ENCODE measurements around the gene LRPPRC.

LRPPRC gene

DNA sequence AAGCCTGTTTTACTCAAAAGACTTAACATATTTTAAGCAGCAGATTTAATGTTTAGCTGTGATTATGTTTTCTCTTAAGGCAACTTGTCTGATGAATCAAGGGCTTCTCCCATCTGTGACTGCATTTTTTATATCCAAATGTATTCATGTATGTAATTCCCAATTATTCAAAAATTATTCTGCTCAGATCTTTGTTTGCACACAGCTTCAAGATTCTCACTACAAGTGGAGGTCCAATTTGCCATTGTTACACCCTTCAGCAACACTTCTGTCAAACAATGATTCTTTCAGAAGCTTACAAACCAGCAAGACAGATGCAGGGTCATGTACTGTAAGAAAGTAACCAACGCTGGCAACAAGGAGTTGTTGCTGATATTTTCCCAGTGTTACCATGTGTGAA, 5.9 kb upstream of the LRPPRC start:
- no peaks in the 10 kb centered on the region for H3K79me2 ChIP-seq
- TF ChIP-seq, protein P1, sequence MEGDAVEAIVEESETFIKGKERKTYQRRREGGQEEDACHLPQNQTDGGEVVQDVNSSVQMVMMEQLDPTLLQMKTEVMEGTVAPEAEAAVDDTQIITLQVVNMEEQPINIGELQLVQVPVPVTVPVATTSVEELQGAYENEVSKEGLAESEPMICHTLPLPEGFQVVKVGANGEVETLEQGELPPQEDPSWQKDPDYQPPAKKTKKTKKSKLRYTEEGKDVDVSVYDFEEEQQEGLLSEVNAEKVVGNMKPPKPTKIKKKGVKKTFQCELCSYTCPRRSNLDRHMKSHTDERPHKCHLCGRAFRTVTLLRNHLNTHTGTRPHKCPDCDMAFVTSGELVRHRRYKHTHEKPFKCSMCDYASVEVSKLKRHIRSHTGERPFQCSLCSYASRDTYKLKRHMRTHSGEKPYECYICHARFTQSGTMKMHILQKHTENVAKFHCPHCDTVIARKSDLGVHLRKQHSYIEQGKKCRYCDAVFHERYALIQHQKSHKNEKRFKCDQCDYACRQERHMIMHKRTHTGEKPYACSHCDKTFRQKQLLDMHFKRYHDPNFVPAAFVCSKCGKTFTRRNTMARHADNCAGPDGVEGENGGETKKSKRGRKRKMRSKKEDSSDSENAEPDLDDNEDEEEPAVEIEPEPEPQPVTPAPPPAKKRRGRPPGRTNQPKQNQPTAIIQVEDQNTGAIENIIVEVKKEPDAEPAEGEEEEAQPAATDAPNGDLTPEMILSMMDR (IDR thresholded peaks at IDR 0.05) = no peak

DNA sequence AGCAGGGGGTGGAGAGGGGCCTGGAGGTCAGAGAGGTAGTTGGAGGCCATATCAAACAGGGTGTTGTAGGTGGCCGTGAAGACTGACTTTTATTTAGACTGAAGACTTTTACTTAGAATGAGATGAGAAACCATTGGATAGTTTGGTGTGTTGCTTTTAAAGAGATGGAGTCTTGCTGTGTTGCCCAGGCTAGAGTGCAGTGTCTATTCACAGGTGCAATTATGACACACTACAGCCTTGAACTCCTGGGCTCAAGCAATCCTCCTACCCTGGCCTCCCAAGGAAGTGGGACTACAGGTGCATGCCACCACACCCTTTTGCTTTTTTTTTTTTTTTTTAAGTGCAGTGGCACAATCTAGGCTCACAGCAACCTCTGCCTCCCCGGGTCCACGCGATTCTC, 2.5 kb upstream of the LRPPRC start:
- Histone ChIP-seq H3K27me3 (ENCODE audit: control insufficient read depth, insufficient read depth, low read length) (no peaks in the 10 kb centered on the region), H2AFZ (no peak overlapping the region), H3K36me3 (ENCODE audit: control insufficient read depth, insufficient read depth, low read length) (no peaks in the 10 kb centered on the region), H3K4me3 (ENCODE audit: low read depth, low read length) (no peak overlapping the region), H3K79me2 (peaks cover 24% of the 10 kb centered on the region), H3K27ac (no peak overlapping the region), H3K9me3 (ENCODE audit: control insufficient read depth, low read length) (no peaks in the 10 kb centered on the region), H3K4me2 (ENCODE audit: low read length) (no peak overlapping the region), H3K4me1 (peaks cover 10% of the 10 kb centered on the region), H3K9ac (no peak overlapping the region)
- TF ChIP-seq, protein P1 (IDR thresholded peaks at IDR 0.05) = no peak

More for the DNA sequence above, 5.9 kb upstream of the LRPPRC start:
- no peak overlapping the region for H3K27ac ChIP-seq
- no peak overlapping the region for H3K4me3 ChIP-seq (ENCODE audit: low read depth, low read length)
- H3K9ac ChIP-seq = no peak overlapping the region
- H2AFZ ChIP-seq = no peak overlapping the region
- H3K4me2 ChIP-seq (ENCODE audit: low read length) = no peak overlapping the region
- no peaks in the 10 kb centered on the region for H3K27me3 ChIP-seq (ENCODE audit: control insufficient read depth, insufficient read depth, low read length)
- peaks cover 15% of the 10 kb centered on the region for H3K4me1 ChIP-seq
- no peaks in the 10 kb centered on the region for H3K9me3 ChIP-seq (ENCODE audit: control insufficient read depth, low read length)
- H3K36me3 ChIP-seq (ENCODE audit: control insufficient read depth, insufficient read depth, low read length) = no peaks in the 10 kb centered on the region

DNA sequence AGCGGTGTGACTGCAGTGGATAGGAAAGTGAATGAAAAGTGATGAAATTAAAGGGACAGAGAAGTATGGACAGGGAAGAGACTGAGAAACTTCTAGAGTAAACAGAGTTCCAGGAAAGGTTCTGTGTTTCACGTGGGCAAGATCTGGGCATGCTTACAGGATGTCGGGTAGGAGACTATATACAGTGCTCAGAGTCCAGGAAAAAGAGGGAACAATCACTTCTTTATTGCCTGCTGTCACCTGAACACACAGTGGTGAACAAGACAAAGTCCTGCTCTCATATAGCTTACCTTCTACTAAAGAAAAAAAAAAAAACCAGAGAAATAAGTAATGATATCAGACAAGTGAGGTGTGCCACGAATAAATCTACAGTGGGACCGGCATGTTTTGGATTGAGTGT, 2.4 kb downstream of the LRPPRC start:
- no peaks in the 10 kb centered on the region for H3K36me3 ChIP-seq (ENCODE audit: control insufficient read depth, insufficient read depth, low read length)
- TF ChIP-seq, protein P1 (IDR thresholded peaks at IDR 0.05) = no peak
- H3K4me2 ChIP-seq (ENCODE audit: low read length) = peak overlapping the region; percentile 6
- peaks cover 13% of the 10 kb centered on the region for H3K4me1 ChIP-seq
- no peak overlapping the region for H2AFZ ChIP-seq
- H3K27ac ChIP-seq = no peak overlapping the region
- no peaks in the 10 kb centered on the region for H3K9me3 ChIP-seq (ENCODE audit: control insufficient read depth, low read length)
- H3K79me2 ChIP-seq = peaks cover 61% of the 10 kb centered on the region
- no peak overlapping the region for H3K4me3 ChIP-seq (ENCODE audit: low read depth, low read length)
- no peak overlapping the region for H3K9ac ChIP-seq
- H3K27me3 ChIP-seq (ENCODE audit: control insufficient read depth, insufficient read depth, low read length) = no peaks in the 10 kb centered on the region

DNA sequence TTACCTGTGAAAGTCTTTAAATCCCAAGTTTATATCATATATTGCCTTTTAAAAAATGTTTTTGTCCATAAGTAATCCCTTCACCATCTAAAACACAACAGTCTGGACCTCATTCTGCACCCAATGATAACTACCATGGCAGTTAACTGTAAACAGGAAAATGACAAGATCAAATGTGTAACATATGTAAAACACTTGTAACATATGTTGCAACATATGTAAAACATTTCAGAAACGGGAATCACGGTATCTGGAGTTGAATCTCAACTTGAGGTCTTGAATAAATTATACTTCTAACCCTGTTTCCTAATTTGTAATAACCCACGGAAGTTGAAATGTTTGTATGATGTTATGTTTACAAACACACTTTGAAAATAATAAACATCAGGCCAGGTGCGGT, 6.2 kb downstream of the LRPPRC start:
- Histone ChIP-seq H3K4me3 (ENCODE audit: low read depth, low read length) (no peak overlapping the region), H3K79me2 (peaks cover 58% of the 10 kb centered on the region), H3K36me3 (ENCODE audit: control insufficient read depth, insufficient read depth, low read length) (no peaks in the 10 kb centered on the region), H3K9ac (no peak overlapping the region), H2AFZ (no peak overlapping the region), H3K4me2 (ENCODE audit: low read length) (no peak overlapping the region), H3K27ac (no peak overlapping the region), H3K9me3 (ENCODE audit: control insufficient read depth, low read length) (no peaks in the 10 kb centered on the region), H3K27me3 (ENCODE audit: control insufficient read depth, insufficient read depth, low read length) (no peaks in the 10 kb centered on the region), H3K4me1 (peaks cover 9% of the 10 kb centered on the region)
- TF ChIP-seq, protein P1 (IDR thresholded peaks at IDR 0.05) = no peak

DNA sequence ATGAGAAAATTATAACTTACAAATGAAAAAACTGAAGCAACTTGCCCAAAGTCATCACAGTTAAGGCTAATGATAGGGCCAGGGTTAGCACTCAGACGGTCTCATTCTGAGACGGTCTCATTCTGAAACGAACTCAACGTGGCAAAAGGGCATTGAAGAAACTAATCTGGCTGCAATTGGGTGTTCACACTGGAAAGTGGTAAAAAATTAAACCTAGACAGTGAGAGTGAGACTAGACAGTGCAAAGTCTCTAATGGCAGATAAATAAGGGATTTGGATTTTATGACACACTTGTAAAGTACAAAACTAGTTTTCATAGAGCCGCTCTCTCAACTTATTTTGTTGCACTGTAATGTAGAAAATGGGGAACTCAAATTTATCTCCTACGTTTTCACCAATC, 9.2 kb downstream of the LRPPRC start:
- H3K79me2 ChIP-seq = peaks cover 31% of the 10 kb centered on the region

More for the DNA sequence above, 9.2 kb downstream of the LRPPRC start:
- Histone ChIP-seq H3K4me2 (ENCODE audit: low read length) (no peak overlapping the region), H3K4me3 (ENCODE audit: low read depth, low read length) (no peak overlapping the region), H3K9me3 (ENCODE audit: control insufficient read depth, low read length) (no peaks in the 10 kb centered on the region), H2AFZ (no peak overlapping the region), H3K9ac (no peak overlapping the region), H3K4me1 (no peaks in the 10 kb centered on the region), H3K27me3 (ENCODE audit: control insufficient read depth, insufficient read depth, low read length) (no peaks in the 10 kb centered on the region), H3K27ac (no peak overlapping the region), H3K36me3 (ENCODE audit: control insufficient read depth, insufficient read depth, low read length) (no peaks in the 10 kb centered on the region)
- TF ChIP-seq, protein P1 (IDR thresholded peaks at IDR 0.05) = no peak

Measured in parathyroid adenoma (tissue), 2 donors.